GM23338 (cell line): Measurements from ENCODE around the gene PDE7B. TPM values are rescaled to one million over a fixed set of nuclear protein-coding genes. Genes with fewer than 3 reads are reported as not detected.

Experiments
- ATAC-seq: fragments of 200-7000 bp; cut with Tn5 transposase; 3 replicates; pipeline ENCODE4 v1.9.1; 2020
- DNase-seq: peaks from one replicate; pipeline ENCODE4 v3.0.0-alpha.2; 2015; ENCODE audit warnings: low spot score
- H2AFZ ChIP-seq: fragments of 200-600 bp; sonication (generic); 2 replicates; pipeline ENCODE4 v1.8.0; 2016; ENCODE audit warnings: antibody characterized with exemption, mild to moderate bottlenecking, moderate library complexity
- H3F3A ChIP-seq: fragments of 200-600 bp; sonication (generic); replicated peaks from 2 replicates; pipeline ENCODE4 v1.8.0; 2017; ENCODE audit warnings: antibody characterized with exemption, mixed run types, low read depth
- H3K27ac ChIP-seq: fragments of 200-600 bp; sonication (generic); 2 replicates; pipeline ENCODE4 v1.6.1; 2016; ENCODE audit warnings: low read depth
- H3K27me3 ChIP-seq: fragments of 200-600 bp; sonication (generic); 2 replicates; pipeline ENCODE4 v1.8.0; 2016; ENCODE audit warnings: mild to moderate bottlenecking, mixed run types, moderate library complexity; ENCODE audit not compliant: insufficient read depth
- H3K36me3 ChIP-seq: fragments of 200-600 bp; sonication (generic); 2 replicates; pipeline ENCODE4 v1.8.0; 2016; ENCODE audit warnings: mild to moderate bottlenecking; ENCODE audit not compliant: insufficient read depth
- H3K4me1 ChIP-seq: fragments of 200-600 bp; sonication (generic); 2 replicates; pipeline ENCODE4 v1.8.0; 2016; ENCODE audit warnings: mild to moderate bottlenecking, moderate library complexity; ENCODE audit not compliant: insufficient read depth
- H3K4me2 ChIP-seq: fragments of 200-600 bp; sonication (generic); 2 replicates; pipeline ENCODE4 v1.7.1; 2017; ENCODE audit warnings: mixed run types
- H3K4me3 ChIP-seq: fragments of 200-600 bp; sonication (generic); 2 replicates; pipeline ENCODE4 v1.6.1; 2016; ENCODE audit warnings: mixed run types
- H3K79me2 ChIP-seq: fragments of 200-600 bp; sonication (generic); replicated peaks from 2 replicates; pipeline ENCODE4 v1.8.0; 2017; ENCODE audit warnings: mild to moderate bottlenecking; ENCODE audit not compliant: insufficient read depth
- H3K9me2 ChIP-seq: fragments of 200-600 bp; sonication (generic); 2 replicates; pipeline ENCODE4 v1.8.0; 2017; ENCODE audit not compliant: insufficient read depth
- H4K20me1 ChIP-seq: fragments of 200-600 bp; sonication (generic); replicated peaks from 2 replicates; pipeline ENCODE4 v1.8.0; 2017; ENCODE audit warnings: mild to moderate bottlenecking; ENCODE audit not compliant: insufficient read depth
- H3K27ac Mint-ChIP-seq: 2 replicates; pipeline ENCODE4 v1.8.0; 2020; ENCODE audit warnings: inconsistent platforms, mild to moderate bottlenecking, moderate library complexity, mixed read lengths
- H3K27me3 Mint-ChIP-seq: 3 replicates; pipeline ENCODE4 v1.8.0; 2022; ENCODE audit warnings: low read depth, mild to moderate bottlenecking, moderate library complexity, mixed read lengths, inconsistent platforms; ENCODE audit not compliant: insufficient read depth, poor library complexity
- H3K36me3 Mint-ChIP-seq: 3 replicates; pipeline ENCODE4 v1.8.0; 2021; ENCODE audit warnings: low read depth, mild to moderate bottlenecking, inconsistent platforms, moderate library complexity, mixed read lengths
- H3K4me1 Mint-ChIP-seq: 3 replicates; pipeline ENCODE4 v1.8.0; 2020; ENCODE audit warnings: mild to moderate bottlenecking, inconsistent platforms, mixed read lengths
- H3K4me3 Mint-ChIP-seq: 3 replicates; pipeline ENCODE4 v1.8.0; 2021; ENCODE audit warnings: moderate library complexity, mild to moderate bottlenecking, inconsistent platforms, mixed read lengths
- H3K9me3 Mint-ChIP-seq: 3 replicates; pipeline ENCODE4 v1.8.0; 2020; ENCODE audit warnings: moderate library complexity, mild to moderate bottlenecking, inconsistent platforms, mixed read lengths
- JUNB ChIP-seq: IDR thresholded peaks from one replicate; pipeline ENCODE4 v1.6.1; 2016; ENCODE audit warnings: antibody characterized with exemption; ENCODE audit not compliant: unreplicated experiment
- polyA plus RNA-seq: library from polyadenylated mRNA; unstranded; fragments of >200 nt; fragmentation: Nextera tagmentation; extraction: Ambion mirVana; gene quantifications from 2 replicates; pipeline ENCODE4 v1.2.1, GENCODE V29; 2016
- total RNA-seq: library from RNA; depleted of rRNA; stranded (reverse); fragments of >200 nt; shearing (Covaris generic); gene quantifications from 2 replicates; pipeline ENCODE4 v1.2.3, GENCODE V29; 2014
- TF ChIP-seq, protein P1 (sequence below), 2 experiments: fragments of 200-600 bp in 1 of 2; sonication (generic) in 1 of 2; conservative IDR thresholded peaks; 2 replicates each; pipeline versions ENCODE4 v1.5.1 to v1.6.1; 2016 to 2017; ENCODE audit warnings: antibody characterized with exemption in 2 of 2, low read depth in 2 of 2, mild to moderate bottlenecking in 2 of 2, moderate library complexity in 1 of 2
- TF ChIP-seq, protein P2 (sequence below): IDR thresholded peaks from one replicate; pipeline ENCODE4 v1.6.1; 2018; ENCODE audit warnings: antibody characterized with exemption; ENCODE audit not compliant: unreplicated experiment

Gene PDE7B
- total and polyA plus RNA-seq, 2 experiments from 2014 or later, result 0.07 TPM; not detected in 1

DNA sequence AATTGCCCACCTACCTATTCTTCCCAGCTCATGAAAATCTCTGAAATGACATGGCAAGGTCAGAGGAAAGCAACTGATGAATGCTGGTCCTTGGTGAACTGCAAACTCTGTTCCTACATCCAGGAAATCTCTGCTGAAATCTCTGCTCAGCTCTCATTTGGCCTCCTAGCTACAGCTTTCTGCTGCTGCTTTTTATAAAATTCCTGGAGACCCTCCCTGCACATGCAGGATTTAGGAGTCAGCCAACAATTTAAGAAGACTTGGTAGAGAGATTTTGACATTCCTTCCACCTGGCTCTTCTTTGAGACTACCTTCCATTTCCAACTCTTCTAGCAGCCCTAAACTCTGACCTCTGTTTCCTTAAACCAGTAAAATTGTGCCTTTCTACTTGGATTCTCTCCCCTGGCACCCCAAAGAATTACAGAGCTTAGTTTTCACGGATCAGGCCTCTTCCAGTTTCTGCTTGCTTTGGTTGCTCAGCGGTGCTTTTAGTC, 55.5 kb downstream of the PDE7B start:
- no peak for TF ChIP-seq JUNB
- no peaks in the 10 kb centered on the region for H3K79me2 ChIP-seq
- no peaks in the 10 kb centered on the region for H3K9me2 ChIP-seq
- peak overlapping the region; percentile 2; the same call in 1 of the 2 replicates for H3K27ac Mint-ChIP-seq
- H3K9me3 Mint-ChIP-seq, result no peaks in the 10 kb centered on the region
- H3K4me1 ChIP-seq, result no peaks in the 10 kb centered on the region
- no peak overlapping the region for H3K4me2 ChIP-seq
- no peaks in the 10 kb centered on the region for H3K27me3 Mint-ChIP-seq
- no peaks in the 10 kb centered on the region for H3K4me1 Mint-ChIP-seq
- no peak overlapping the region for H3K27ac ChIP-seq
- H3K4me3 ChIP-seq, result no peak overlapping the region
- ATAC-seq (no peak), DNase-seq (peak; percentile 23)
- no peaks in the 10 kb centered on the region for H4K20me1 ChIP-seq
- H3F3A ChIP-seq, result no peaks in the 10 kb centered on the region
- no peaks in the 10 kb centered on the region for H3K36me3 ChIP-seq
- H3K27me3 ChIP-seq, result no peaks in the 10 kb centered on the region
- H3K4me3 Mint-ChIP-seq, result no peak overlapping the region
- H3K36me3 Mint-ChIP-seq, result no peaks in the 10 kb centered on the region
- H2AFZ ChIP-seq, result peak overlapping the region; percentile 77

DNA sequence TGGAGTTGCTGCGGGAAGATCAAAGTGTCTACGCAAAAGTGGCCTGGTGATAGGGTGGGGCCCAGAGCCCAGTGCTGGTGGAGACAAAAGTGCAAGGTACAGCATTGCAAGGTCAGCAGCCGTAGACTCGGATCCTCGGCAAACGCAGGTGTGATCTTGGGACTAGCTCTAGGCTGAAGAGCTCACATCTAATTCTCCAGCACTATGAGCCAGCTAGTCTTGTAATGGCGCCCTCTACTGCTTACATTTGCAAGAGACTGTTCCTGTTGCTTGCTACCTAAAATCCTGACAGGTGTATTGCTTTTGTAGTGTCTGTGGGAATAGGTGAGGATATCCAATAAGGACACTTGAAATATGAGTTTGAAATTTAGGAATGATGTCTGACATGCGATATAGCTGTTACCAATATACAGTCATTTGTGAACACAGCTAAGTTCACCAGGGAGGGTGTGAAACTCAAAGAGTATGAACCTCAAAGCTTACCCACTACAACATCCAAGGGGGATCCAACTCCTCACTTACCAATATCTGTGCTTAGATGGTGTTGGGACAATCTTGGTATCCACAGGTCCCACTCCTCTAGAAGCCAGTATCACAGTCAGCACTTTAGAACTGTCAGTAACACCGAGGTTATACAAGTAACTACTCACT, 58.4 kb downstream of the PDE7B start:
- TF ChIP-seq, protein P1, sequence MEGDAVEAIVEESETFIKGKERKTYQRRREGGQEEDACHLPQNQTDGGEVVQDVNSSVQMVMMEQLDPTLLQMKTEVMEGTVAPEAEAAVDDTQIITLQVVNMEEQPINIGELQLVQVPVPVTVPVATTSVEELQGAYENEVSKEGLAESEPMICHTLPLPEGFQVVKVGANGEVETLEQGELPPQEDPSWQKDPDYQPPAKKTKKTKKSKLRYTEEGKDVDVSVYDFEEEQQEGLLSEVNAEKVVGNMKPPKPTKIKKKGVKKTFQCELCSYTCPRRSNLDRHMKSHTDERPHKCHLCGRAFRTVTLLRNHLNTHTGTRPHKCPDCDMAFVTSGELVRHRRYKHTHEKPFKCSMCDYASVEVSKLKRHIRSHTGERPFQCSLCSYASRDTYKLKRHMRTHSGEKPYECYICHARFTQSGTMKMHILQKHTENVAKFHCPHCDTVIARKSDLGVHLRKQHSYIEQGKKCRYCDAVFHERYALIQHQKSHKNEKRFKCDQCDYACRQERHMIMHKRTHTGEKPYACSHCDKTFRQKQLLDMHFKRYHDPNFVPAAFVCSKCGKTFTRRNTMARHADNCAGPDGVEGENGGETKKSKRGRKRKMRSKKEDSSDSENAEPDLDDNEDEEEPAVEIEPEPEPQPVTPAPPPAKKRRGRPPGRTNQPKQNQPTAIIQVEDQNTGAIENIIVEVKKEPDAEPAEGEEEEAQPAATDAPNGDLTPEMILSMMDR (conservative IDR thresholded peaks at IDR 0.05; ENCODE audit: low read depth in 2 of 2), result peak; percentile 78 to 93
- TF ChIP-seq, protein P2, sequence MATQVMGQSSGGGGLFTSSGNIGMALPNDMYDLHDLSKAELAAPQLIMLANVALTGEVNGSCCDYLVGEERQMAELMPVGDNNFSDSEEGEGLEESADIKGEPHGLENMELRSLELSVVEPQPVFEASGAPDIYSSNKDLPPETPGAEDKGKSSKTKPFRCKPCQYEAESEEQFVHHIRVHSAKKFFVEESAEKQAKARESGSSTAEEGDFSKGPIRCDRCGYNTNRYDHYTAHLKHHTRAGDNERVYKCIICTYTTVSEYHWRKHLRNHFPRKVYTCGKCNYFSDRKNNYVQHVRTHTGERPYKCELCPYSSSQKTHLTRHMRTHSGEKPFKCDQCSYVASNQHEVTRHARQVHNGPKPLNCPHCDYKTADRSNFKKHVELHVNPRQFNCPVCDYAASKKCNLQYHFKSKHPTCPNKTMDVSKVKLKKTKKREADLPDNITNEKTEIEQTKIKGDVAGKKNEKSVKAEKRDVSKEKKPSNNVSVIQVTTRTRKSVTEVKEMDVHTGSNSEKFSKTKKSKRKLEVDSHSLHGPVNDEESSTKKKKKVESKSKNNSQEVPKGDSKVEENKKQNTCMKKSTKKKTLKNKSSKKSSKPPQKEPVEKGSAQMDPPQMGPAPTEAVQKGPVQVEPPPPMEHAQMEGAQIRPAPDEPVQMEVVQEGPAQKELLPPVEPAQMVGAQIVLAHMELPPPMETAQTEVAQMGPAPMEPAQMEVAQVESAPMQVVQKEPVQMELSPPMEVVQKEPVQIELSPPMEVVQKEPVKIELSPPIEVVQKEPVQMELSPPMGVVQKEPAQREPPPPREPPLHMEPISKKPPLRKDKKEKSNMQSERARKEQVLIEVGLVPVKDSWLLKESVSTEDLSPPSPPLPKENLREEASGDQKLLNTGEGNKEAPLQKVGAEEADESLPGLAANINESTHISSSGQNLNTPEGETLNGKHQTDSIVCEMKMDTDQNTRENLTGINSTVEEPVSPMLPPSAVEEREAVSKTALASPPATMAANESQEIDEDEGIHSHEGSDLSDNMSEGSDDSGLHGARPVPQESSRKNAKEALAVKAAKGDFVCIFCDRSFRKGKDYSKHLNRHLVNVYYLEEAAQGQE, result no peak
- no peaks in the 10 kb centered on the region for H3K4me1 Mint-ChIP-seq

More for the DNA sequence above, 58.4 kb downstream of the PDE7B start:
- Histone ChIP-seq H3K27me3 (no peaks in the 10 kb centered on the region), H3F3A (no peaks in the 10 kb centered on the region), H3K4me3 (no peak overlapping the region), H4K20me1 (no peaks in the 10 kb centered on the region), H3K4me2 (no peak overlapping the region), H3K27ac (no peak overlapping the region), H3K9me2 (no peaks in the 10 kb centered on the region), H3K36me3 (no peaks in the 10 kb centered on the region), H3K4me1 (no peaks in the 10 kb centered on the region), H2AFZ (no peak overlapping the region), H3K79me2 (no peaks in the 10 kb centered on the region)
- ATAC-seq (peak; percentile 99), DNase-seq (peak; percentile 92)
- Mint-ChIP-seq H3K4me3 (no peak overlapping the region), H3K27ac (no peak overlapping the region), H3K36me3 (no peaks in the 10 kb centered on the region), H3K27me3 (no peaks in the 10 kb centered on the region), H3K9me3 (no peaks in the 10 kb centered on the region)
